Central memory CD4-positive, alpha-beta T cell (primary cell): ENCODE measurements around the gene PTGER1.
"Not testable (repeated sequence)": the region's sequence is repeated elsewhere in the genome, so short reads cannot be mapped to it uniquely, and the experiment has no call there.

Experiments
- DNase-seq: peaks from one replicate; pipeline ENCODE4 v3.0.0; 2022

The PTGER1 gene

DNA sequence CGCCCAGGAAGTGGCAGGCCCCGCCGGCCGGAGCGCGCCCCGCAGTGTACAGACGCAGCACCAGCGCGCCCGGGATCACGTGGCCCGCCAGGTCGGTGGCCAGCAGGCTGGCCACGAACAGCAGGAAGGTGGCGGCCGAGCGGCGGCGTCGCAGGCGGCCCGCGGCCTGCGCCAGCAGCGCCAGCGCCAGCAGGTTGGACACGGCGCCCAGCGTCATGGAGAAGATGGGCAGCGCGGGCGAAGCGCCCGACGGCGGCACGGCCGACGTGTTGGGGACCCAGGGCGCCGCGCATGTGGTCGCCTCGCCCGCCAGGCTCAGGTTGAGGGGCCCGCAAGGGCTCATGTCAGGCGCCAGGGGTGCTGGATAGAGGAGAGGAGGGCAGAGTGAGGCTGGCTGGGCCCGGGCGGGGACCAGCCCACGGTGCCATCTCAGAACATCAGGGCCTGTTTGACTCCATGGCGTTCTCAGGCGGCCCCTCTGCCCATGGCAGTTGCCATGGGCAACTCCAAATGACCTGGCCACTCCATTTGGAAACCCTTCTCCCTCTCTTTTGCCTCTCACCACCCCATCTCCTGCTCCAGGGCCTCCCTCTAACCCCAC, 1.1 kb downstream of the PTGER1 start:
- DNase-seq = no peak

- no peak for DNase-seq
Measured at GRCh38 chr19:14473073-14473977, 1.8 kb downstream of the PTGER1 start.

GRCh38 chr19:14472202-14472938, 2.8 kb downstream of the PTGER1 start:
- peak; percentile 75 for DNase-seq

GRCh38 chr19:14471436-14472187, 3.5 kb downstream of the PTGER1 start:
- no peak for DNase-seq

DNA sequence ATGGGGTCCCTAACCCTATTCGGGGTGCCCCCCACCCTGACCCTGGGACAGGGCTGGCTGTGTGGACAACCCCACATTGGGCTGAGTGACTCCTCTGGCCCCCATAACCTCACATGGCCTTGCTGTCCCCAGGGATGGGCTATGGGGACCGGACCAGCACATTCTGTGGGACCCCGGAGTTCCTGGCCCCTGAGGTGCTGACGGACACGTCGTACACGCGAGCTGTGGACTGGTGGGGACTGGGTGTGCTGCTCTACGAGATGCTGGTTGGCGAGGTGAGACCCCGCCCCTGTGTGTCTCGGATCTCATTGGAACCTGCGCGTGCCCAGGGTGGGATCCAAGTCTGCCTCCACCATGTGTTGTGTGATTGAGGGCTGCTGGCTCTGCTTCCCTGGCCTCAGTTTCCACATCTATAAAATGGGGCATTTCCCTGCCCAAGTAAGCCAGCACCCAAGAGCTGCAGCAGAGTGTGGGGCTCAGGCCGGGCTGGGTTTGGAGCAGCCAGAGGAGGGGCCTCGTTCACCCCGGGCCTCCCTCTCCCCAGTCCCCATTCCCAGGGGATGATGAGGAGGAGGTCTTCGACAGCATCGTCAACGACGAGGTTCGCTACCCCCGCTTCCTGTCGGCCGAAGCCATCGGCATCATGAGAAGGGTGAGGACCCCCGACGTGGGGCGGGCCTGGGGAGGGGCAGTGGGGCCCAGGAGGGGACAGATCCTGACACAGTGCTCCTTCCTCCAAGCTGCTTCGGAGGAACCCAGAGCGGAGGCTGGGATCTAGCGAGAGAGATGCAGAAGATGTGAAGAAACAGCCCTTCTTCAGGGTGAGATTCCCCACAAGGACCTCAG, 4.9 kb downstream of the PTGER1 start:
- DNase-seq = no peak

- no peak for DNase-seq
Measured at GRCh38 chr19:14467816-14468215, 7.3 kb downstream of the PTGER1 start.

DNA sequence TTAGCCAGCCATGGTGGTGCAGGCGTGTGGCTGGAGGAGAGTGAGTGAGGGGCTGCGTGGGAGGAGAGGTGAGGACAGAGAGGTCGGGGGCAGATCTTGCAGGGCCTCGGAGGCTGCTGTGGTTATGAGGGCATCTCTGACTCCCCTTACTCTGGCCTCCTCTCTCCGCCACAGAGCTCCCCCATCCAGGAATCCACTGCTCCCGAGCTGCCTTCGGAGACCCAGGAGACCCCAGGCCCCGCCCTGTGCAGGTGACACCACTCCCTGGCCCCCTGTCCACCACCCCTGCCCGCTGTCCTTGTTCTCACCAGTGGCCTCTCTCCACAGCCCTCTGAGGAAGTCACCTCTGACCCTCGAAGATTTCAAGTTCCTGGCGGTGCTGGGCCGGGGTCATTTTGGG, 7.8 kb downstream of the PTGER1 start:
- DNase-seq = no peak

DNA sequence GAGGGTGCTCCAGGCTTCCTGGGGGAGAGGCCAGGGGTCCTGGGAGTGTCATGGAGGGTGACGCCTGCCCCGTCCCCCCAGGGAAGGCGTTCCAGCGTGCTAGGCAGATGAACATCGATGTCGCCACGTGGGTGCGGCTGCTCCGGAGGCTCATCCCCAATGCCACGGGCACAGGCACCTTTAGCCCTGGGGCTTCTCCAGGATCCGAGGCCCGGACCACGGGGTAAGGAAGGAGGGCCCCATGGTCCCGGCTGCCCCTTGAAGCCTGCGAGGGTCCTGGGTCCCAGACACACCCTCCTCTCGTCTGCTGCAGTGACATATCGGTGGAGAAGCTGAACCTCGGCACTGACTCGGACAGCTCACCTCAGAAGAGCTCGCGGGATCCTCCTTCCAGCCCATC, 11.4 kb downstream of the PTGER1 start:
- no peak for DNase-seq

GRCh38 chr19:14462401-14462800, 12.8 kb downstream of the PTGER1 start:
- DNase-seq = not testable (repeated sequence)

- no peak for DNase-seq
Measured at GRCh38 chr19:14460935-14461334, 14.2 kb downstream of the PTGER1 start.

DNA sequence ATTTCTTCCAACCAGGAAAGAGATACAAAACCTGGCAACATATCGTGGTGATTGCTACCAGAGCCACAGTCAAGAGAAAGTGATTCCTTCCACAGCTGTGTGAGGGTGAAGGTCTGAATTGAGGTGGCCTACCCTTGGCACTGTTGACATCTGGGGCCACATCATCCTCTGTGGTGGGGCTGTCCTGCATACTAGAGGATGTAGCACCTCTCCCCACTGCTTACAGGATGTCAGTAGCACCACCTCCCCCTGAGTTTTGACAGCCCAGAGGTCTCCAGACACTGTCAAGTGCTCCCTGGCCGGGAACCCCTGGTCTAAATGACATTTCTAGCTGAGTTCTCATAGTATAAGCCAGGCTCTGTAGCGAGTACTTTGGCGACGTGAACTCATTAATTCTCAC, 15.5 kb downstream of the PTGER1 start:
- no peak for DNase-seq

DNA sequence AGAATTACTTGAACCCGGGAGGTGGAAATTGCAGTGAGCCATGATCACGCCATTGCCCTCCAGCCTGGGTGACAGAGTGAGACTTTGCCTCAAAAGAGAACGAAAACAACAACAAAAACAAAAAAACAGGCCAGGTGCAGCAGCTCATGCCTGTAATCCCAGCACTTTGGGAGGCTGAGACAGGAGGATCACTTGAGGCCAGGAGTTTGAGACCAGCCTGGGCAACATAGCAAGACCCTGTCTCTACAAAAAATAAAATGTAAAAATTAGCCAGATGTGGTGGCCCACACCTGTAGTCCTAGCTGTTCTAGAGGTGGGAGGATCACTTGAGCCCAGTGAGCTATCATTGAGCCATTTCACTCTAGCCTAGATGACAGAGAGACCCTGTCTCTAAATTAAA, 22.9 kb downstream of the PTGER1 start:
- DNase-seq = not testable (repeated sequence)

DNA sequence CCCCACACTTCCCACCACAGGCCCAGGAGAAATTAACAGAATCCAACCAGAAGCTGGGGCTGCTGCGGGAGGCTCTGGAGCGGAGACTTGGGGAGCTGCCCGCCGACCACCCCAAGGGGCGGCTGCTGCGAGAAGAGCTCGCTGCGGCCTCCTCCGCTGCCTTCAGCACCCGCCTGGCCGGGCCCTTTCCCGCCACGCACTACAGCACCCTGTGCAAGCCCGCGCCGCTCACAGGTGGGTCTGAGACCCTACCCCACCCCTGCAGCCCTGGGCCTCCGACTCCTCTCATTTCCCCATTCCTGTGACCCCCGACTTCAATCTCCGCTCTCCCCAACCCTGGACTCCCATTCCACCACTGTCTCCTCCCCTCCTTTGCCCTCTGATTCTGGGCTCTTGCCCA, 24.3 kb downstream of the PTGER1 start:
- DNase-seq = no peak

DNA sequence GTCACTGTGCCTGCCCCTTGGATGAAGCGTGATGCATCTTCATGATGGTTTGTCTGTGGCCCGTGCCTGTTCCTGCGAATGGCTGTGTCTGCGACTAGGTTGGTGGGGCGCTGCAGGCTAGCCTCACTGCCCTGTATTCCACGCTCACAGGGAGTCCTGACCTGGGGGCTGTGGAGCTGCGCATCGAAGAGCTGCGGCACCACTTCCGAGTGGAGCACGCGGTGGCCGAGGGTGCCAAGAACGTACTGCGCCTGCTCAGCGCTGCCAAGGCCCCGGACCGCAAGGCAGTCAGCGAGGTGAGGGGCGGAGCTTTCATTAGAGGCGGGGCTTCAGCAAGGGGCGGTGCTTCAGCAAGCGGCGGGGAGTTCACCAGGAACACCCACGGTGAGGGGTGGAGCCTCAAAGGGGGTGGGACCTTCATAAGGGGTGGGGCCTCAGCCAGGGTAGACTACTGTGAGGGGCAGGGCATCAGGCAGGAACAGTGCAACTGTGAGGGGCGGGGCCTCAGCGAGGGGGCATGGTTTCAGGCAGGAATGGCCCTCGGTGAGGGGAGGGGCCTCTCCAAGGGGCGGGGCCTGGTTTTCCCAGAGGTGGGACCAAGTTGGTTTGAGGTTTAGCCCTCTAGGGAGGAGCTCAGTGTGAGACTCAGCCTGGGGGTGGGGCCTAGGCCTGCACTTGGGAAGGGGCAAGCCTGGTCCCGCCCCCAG, 24.8 kb downstream of the PTGER1 start:
- peak; percentile 49 for DNase-seq

DNA sequence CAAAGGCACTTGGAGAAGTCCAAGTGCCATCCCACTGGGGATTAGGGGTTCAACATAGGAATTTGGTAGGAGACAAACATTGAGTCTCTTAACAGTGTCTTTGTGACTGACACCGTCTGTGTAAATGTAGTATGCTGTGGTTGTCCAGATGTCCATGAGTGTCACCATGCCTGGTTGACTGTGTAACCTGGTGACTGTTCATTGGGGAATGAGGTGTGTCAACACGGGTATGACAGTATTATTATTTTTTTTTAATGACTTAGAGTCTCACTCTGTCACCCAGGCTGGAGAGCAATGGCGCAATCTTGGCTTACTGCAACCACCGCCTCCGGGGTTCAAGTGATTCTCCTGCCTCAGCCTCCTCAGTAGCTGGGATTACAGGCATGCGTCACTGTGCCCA, 25.8 kb downstream of the PTGER1 start:
- DNase-seq = no peak

DNA sequence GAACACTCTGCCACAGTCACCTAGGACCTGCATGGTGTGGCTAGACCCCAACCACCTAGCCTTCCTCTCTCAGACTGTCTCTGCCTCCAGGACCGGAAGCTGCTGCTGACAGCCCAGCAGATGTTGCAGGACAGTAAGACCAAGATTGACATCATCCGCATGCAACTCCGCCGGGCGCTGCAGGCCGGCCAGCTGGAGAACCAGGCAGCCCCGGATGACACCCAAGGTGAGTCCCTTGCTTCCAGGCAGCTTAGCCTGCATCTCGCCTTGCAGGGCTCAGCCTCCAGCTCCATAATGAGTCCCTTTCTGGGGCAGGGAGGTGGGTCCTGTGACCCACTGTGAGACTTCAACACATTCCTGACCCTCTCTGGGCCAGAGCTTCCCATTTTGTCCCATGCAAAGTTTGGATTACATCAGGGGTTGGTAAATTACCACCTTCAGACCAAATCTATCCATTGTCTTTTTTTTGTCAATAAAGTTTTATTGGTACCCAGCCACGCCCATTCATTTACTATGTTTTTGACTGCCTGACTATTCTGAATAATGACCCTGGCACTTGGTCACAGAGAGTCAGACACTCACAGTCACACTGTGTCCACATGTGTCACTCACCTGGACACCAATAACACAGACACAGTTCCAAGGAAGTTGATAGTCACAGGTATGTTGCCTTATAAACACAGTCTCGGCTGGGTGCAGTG, 28.7 kb downstream of the PTGER1 start:
- DNase-seq = no peak

DNA sequence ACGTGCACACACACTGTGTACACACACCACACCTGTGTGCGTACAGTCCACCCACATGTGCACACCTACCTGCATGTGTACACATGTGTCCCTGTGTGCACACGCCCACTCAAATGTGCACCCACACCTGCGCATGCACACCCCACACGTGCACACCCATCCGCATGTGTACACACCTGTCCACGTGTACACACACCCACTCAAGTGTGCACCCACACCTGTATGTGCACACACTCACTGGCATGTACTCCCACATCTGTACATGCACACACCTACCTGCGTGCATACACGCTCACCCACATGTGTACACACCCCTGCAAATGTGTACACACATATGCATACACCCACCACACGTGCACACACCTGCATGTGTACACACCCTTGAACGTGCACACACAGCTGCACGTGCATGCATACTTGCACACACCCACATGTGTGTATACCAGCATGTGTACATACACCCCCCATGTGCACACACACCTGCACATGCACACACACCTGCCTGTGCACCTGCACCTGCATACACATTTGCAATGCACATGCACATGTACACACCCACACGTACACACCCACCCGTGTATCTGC, 31.4 kb downstream of the PTGER1 start:
- no peak for DNase-seq

GRCh38 chr19:14442891-14443631, 32.1 kb downstream of the PTGER1 start:
- DNase-seq = no peak
